ENCODE data around the gene TUBGCP4.

- TF ChIP-seq CTCF (IDR thresholded peaks at IDR 0.05) (no peak), POLR2A (IDR thresholded peaks at IDR 0.05) (no peak)
Measured at GRCh38 chr15:43361313-43361903, 9.5 kb upstream of the TUBGCP4 start.

Data from heart left ventricle (tissue), 13 donors.